NCI-H1694 (cell line): ENCODE measurements around the gene APBA1.

Source experiments
- DNase-seq: peaks from one replicate; lab custom pipeline; 2025; lab: John Stamatoyannopoulos, UW

Gene APBA1

DNA sequence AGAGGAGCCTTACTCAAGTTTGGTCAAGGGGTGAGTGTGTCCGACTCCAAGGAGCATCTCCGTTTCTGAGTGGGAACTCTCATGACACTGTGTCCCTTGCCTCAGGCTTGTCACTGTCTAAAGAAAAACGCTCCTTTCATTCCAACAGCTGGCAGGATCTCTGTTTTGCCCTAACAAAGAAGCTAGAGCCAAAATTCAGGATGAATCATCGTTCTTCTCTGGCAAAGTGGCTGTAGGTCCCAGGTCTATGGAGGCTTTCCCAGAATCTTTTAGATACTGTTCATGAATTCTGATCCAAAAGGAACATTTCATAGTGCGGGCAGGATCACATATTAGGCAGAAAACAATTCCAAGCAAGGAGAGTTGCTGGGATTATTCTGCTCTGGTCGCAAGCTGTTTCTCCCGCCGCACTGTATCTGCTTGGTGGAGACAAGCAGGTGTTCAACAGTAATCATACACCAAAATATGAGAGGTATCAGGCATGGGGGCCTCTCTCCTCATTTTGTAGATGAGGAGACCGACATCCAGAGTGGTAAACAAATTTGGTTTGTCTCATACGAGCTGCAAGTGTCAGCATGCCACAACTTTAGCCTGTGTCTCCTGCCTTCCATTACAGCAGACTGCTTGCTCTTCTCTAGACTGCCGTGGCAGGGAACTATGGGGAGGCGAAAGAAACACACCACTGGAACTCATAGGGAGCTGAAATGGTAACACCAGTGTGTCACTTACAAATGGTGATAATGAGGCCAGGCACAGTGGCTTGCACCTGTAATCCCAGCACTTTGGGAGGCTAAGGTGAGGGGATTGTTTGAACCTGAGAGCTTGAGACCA, 274.6 kb downstream of the APBA1 start:
- DNase-seq, result peak; percentile 42

DNA sequence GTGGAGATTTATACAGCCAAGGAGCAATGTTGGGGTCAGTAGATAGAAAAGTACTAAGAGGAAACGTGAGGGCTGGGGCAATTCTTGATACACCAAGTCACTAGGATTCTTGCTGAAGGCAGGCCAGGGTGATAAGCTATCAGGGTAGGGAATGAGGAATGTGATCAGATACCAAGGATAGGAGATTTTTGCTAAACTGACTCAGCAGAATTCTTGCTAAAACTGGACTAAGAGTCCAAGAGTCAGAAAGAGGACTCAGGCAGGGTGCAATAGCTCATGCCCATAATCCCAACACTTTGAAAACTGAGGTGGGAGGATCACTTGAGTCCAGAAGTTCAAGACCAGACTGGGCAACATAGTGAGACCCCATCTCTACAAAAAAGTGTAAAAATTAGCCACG, 275.4 kb downstream of the APBA1 start:
- no peak for DNase-seq

- DNase-seq, result no peak
Observed at GRCh38 chr9:69395718-69396117, 276.5 kb downstream of the APBA1 start.

GRCh38 chr9:69393425-69393824, 278.7 kb downstream of the APBA1 start:
- DNase-seq, result no peak

DNA sequence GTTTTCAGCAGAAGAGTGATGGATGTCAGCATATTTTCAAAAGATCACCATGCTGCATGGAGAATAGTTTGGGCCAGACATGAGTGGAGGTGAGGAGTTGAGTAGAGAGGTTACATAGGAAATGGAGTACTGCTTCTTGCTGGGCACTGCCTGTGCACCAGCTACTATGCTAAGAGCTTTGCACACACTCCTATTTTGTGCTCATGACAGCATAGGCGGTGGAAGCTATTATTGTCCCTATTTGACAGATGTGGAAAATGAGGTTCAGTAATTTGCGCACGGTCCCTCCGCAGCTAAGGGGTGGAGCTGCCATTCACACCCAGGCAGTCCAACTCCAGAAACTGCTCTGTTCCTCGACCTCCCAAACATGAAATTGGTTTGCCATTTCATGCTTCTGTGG, 279.3 kb downstream of the APBA1 start:
- no peak for DNase-seq

GRCh38 chr9:69391946-69392345, 280.2 kb downstream of the APBA1 start:
- no peak for DNase-seq

GRCh38 chr9:69391487-69391886, 280.7 kb downstream of the APBA1 start:
- DNase-seq, result no peak

GRCh38 chr9:69389437-69389995, 282.7 kb downstream of the APBA1 start:
- peak; percentile 9 for DNase-seq

GRCh38 chr9:69388596-69388995, 283.6 kb downstream of the APBA1 start:
- DNase-seq, result no peak

DNA sequence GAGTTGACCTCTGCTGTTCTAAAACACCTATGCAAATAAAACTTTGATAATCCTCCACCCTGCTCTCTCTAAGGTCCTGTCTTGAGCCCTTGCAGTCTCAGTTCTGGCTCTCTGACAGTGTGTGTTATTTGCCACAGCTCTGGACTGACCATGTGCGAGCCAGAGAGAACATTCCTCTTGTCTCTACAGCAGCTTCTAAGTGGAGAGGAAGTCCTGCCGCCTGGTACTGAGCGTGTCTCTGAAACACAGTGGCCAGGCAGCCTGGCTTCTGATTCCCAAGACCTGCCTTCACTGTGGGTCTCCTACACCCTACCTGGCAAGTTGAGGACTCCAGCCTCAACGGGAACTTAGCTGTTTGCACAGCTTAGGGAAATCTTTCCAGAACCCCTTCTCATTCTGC, 285.5 kb downstream of the APBA1 start:
- no peak for DNase-seq

DNA sequence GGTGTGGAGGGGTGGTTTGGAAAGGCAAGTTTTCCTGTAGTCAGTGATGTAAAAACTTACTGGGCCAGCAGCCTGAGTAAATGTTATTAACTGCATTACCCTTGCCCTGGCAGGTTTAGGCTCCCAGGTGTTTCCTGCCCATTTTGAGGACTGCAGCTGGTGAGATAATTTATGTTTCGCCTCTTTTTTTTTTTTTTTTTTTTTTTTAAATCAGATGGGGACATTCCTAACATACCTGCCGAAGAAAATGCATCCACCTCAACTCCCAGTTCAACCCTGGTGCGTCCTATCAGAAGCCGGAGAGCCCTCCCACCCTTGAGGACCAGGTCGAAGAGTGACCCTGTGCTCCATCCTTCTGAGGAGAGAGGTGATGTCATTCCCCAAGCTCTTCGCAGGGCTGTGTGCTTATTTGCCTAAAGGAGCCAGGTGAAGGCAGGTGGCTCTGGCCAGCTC, 286.6 kb downstream of the APBA1 start:
- no peak for DNase-seq

GRCh38 chr9:69382135-69382534, 290.0 kb downstream of the APBA1 start:
- no peak for DNase-seq

DNA sequence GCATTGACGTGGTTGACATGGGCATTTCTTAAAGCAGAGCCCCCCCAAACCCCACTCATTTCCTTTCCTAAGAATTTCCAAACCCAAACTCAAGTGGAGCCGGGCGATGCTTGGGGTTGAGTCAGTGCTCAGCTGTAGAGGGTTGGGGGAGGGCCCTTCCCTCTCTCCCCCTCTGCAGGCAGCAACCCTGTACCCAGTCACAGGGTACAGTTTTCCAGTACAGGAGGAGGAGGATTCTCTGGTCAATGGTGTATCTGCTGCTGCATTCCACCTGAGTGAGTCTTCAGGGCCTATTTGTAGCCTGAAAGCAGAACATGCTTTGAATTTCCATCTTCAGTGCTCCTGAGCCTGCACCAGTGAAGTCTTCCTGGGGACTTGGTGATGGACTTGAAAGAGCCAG, 291.4 kb downstream of the APBA1 start:
- no peak for DNase-seq

- no peak for DNase-seq
Observed at GRCh38 chr9:69380301-69380700, 291.9 kb downstream of the APBA1 start.

GRCh38 chr9:69379270-69379982, 292.7 kb downstream of the APBA1 start:
- no peak for DNase-seq

GRCh38 chr9:69377981-69378380, 294.2 kb downstream of the APBA1 start:
- no peak for DNase-seq
